IMR-90 (cell line): Measurements from ENCODE around the gene NT5M. TPM values are rescaled to one million over a fixed set of nuclear protein-coding genes. Genes with fewer than 3 reads are reported as not detected.

Experiments
- ATAC-seq: fragments of 200-7000 bp; cut with Tn5 transposase; 2 replicates; pipeline ENCODE4 v1.9.1; 2020; ENCODE audit warnings: low read depth, mild to moderate bottlenecking, moderate library complexity
- BruUV-seq: library from RNA; stranded (reverse); fragments of 400-500 nt; replicated peaks from 2 replicates; lab custom pipeline; 2021; lab: Mats Ljungman, UMichigan
- CTCF ChIA-PET: fragments of 300-600 bp; formaldehyde crosslinking; extraction: SDS; loops from one replicate; lab custom pipeline; 2021; ENCODE audit warnings: antibody characterized with exemption; lab: Yijun Ruan, JAX
- POLR2A ChIA-PET: fragments of 300-600 bp; sonication (Branson Sonifier 250); formaldehyde crosslinking; loops from one replicate; lab custom pipeline; 2022; ENCODE audit warnings: antibody characterized with exemption; ENCODE audit not compliant: unreplicated experiment; lab: Charles Lee
- DNase-seq: peaks from one replicate; pipeline ENCODE4 v3.0.0; 2013
- H2AFZ ChIP-seq: replicated peaks from 2 replicates; pipeline ENCODE3; 2013; ENCODE audit warnings: low read length, mild to moderate bottlenecking; ENCODE audit not compliant: poor library complexity
- H2AK5ac ChIP-seq: 2 replicates; pipeline ENCODE4 v1.6.1; 2013; ENCODE audit warnings: low read depth, low read length, inconsistent platforms
- H2AK9ac ChIP-seq: replicated peaks from 2 replicates; pipeline ENCODE3; 2013; ENCODE audit warnings: mild to moderate bottlenecking, low read depth, low read length, moderate library complexity; ENCODE audit not compliant: poor library complexity
- H2BK120ac ChIP-seq: 2 replicates; pipeline ENCODE4 v1.6.1; 2013; ENCODE audit warnings: low read depth, low read length, inconsistent platforms
- H2BK15ac ChIP-seq: 3 replicates; pipeline ENCODE4 v1.6.1; 2013; ENCODE audit warnings: low read depth, low read length, inconsistent platforms
- H2BK20ac ChIP-seq: 2 replicates; pipeline ENCODE4 v1.6.1; 2013; ENCODE audit warnings: low read depth, mild to moderate bottlenecking, inconsistent platforms, low read length, moderate library complexity
- H2BK5ac ChIP-seq: 2 replicates; pipeline ENCODE4 v1.6.1; 2013; ENCODE audit warnings: mild to moderate bottlenecking, low read depth, low read length, inconsistent platforms; ENCODE audit not compliant: poor library complexity, severe bottlenecking
- H3K14ac ChIP-seq: replicated peaks from 2 replicates; pipeline ENCODE4 v1.6.1; 2013; ENCODE audit warnings: low read depth, low read length, inconsistent platforms
- H3K18ac ChIP-seq: 2 replicates; pipeline ENCODE4 v1.6.1; 2013; ENCODE audit warnings: low read depth, low read length, control low read depth
- H3K23ac ChIP-seq: 2 replicates; pipeline ENCODE4 v1.6.1; 2013; ENCODE audit warnings: low read depth, low read length, inconsistent platforms
- H3K27ac ChIP-seq: 2 replicates; pipeline ENCODE4 v1.5.1; 2013; ENCODE audit warnings: mild to moderate bottlenecking, control low read depth, low read length; ENCODE audit not compliant: insufficient read depth
- H3K27me3 ChIP-seq: 2 replicates; pipeline ENCODE4 v1.6.1; 2013; ENCODE audit warnings: low read length; ENCODE audit not compliant: control insufficient read depth, insufficient read depth
- H3K36me3 ChIP-seq: 2 replicates; pipeline ENCODE4 v1.6.1; 2013; ENCODE audit warnings: low read length, mixed read lengths; ENCODE audit not compliant: control insufficient read depth, insufficient read depth
- H3K4ac ChIP-seq: 2 replicates; pipeline ENCODE4 v1.6.1; 2013; ENCODE audit warnings: low read depth, low read length, inconsistent platforms
- H3K4me1 ChIP-seq: 2 replicates; pipeline ENCODE4 v1.6.1; 2013; ENCODE audit warnings: low read length, mixed read lengths; ENCODE audit not compliant: control insufficient read depth, insufficient read depth
- H3K4me2 ChIP-seq: 2 replicates; pipeline ENCODE4 v1.6.1; 2013; ENCODE audit warnings: low read depth, mild to moderate bottlenecking, control low read depth, low read length, moderate library complexity
- H3K4me3 ChIP-seq: 2 replicates; pipeline ENCODE4 v1.5.1; 2013; ENCODE audit warnings: low read depth, mild to moderate bottlenecking, control low read depth, low read length, moderate library complexity; ENCODE audit not compliant: insufficient read depth
- H3K56ac ChIP-seq: 2 replicates; pipeline ENCODE4 v1.6.1; 2013; ENCODE audit warnings: low read length, inconsistent platforms; ENCODE audit not compliant: insufficient read depth; ENCODE audit errors: extremely low read depth
- H3K79me1 ChIP-seq, 2 experiments: 2 replicates each; pipeline ENCODE4 v1.6.1; 2013; ENCODE audit warnings: low read length in 2 of 2, inconsistent platforms in 1 of 2, low read depth in 1 of 2
- H3K9ac ChIP-seq: 2 replicates; pipeline ENCODE4 v1.6.1; 2013; ENCODE audit warnings: low read depth, low read length, control low read depth
- H3K9me1 ChIP-seq: 2 replicates; pipeline ENCODE4 v1.6.1; 2013; ENCODE audit warnings: low read length, inconsistent platforms; ENCODE audit not compliant: insufficient read depth
- H3K9me3 ChIP-seq: 2 replicates; pipeline ENCODE4 v1.6.1; 2013; ENCODE audit warnings: low read length; ENCODE audit not compliant: control insufficient read depth, insufficient read depth
- H4K20me1 ChIP-seq: 2 replicates; pipeline ENCODE4 v1.6.1; 2013; ENCODE audit warnings: low read length, inconsistent platforms; ENCODE audit not compliant: insufficient read depth
- H4K5ac ChIP-seq: 2 replicates; pipeline ENCODE4 v1.6.1; 2013; ENCODE audit warnings: mild to moderate bottlenecking, low read depth, low read length, control low read depth
- H4K8ac ChIP-seq, 2 experiments: 2 replicates each; pipeline ENCODE4 v1.6.1; 2013; ENCODE audit warnings: low read depth in 2 of 2, low read length in 2 of 2, control low read depth in 1 of 2, inconsistent platforms in 1 of 2
- H4K91ac ChIP-seq: 2 replicates; pipeline ENCODE4 v1.6.1; 2013; ENCODE audit warnings: low read depth, low read length, inconsistent platforms; ENCODE audit not compliant: insufficient read depth
- MAZ ChIP-seq: IDR thresholded peaks from 2 replicates; pipeline ENCODE4 v1.6.1; 2012; ENCODE audit warnings: low read depth, mild to moderate bottlenecking, low read length, improper control_type of control experiment, moderate library complexity, borderline replicate concordance
- SMC3 ChIP-seq: fragments of 150-350 bp; IDR thresholded peaks from 2 replicates; pipeline ENCODE4 v1.6.1; 2016; ENCODE audit warnings: low read depth, mild to moderate bottlenecking, antibody characterized with exemption, low read length, moderate library complexity
- whole genome bisulfite sequencing, 2 experiments: methylation state at CpG; one replicate each; pipeline versions ENCODE4 v1.1.5 to v1.1.7; 2013; ENCODE audit warnings: missing lambda C conversion rate in 2 of 2; ENCODE audit not compliant: insufficient read length in 1 of 2; ENCODE audit errors: extremely low coverage in 2 of 2; 5-methylcytosine and 5-hydroxymethylcytosine counted together
- dilution Hi-C: fragments of 300-500 bp; cut with HindIII; formaldehyde crosslinking; loops from one replicate; pipeline ENCODE4 v1.14.3; 2018; ENCODE audit warnings: low sequenced_read_pairs; ENCODE audit not compliant: unreplicated experiment
- in situ Hi-C: fragments of 300-500 bp; cut with MboI; formaldehyde crosslinking; loops from 3 replicates; pipeline ENCODE4 v1.14.3; 2019; ENCODE audit warnings: low sequenced_read_pairs, inconsistent platforms, mixed read lengths
- intact Hi-C: fragments of 100-400 bp; cut with micrococcal nuclease; formaldehyde crosslinking; loops from 2 replicates; pipeline ENCODE4 v1.10.0; 2022
- polyA plus RNA-seq, 3 experiments: library from polyadenylated mRNA; depleted of rRNA; stranded (reverse); fragments of >200 nt; gene quantifications; 2 replicates each; pipeline ENCODE4 v1.2.3, GENCODE V29; 2012; ENCODE audit warnings: low replicate concordance in 1 of 3
- total RNA-seq: library from RNA; depleted of rRNA; stranded (reverse); fragments of >200 nt; gene quantifications from 2 replicates; pipeline ENCODE4 v1.2.3, GENCODE V29; 2012

The NT5M gene
- total and polyA plus RNA-seq, 2 of the 4 experiments (the other 2 are of a cell fraction), result 0.18 to 0.32 TPM

GRCh38 chr17:17363638-17364337 lies 60.6 kb downstream of the NT5M start:
- dilution Hi-C loops, result no loop called here
- Histone ChIP-seq H3K9me3 (peaks cover 11% of the 10 kb centered on the region), H4K8ac (no peak overlapping the region), H4K91ac (no peak overlapping the region), H2AFZ (peak overlapping the region; percentile 81), H2BK120ac (no peak overlapping the region), H3K79me1 (no peaks in the 10 kb centered on the region), H2AK5ac (no peak overlapping the region; the same call in 1 of the 2 replicates), H2BK20ac (no peak overlapping the region), H3K4me3 (no peak overlapping the region), H4K20me1 (no peaks in the 10 kb centered on the region), H3K23ac (no peak overlapping the region), H3K9me1 (no peaks in the 10 kb centered on the region), H3K27me3 (peaks cover 10% of the 10 kb centered on the region; the same call in 1 of the 2 replicates), H3K9ac (no peak overlapping the region), H3K18ac (no peak overlapping the region), H3K4me2 (0 out of 2 replicates have a peak overlapping the region, but pooled peaks have one; percentile 3), H2BK5ac (no peak overlapping the region), H3K56ac (no peak overlapping the region), H2AK9ac (peak overlapping the region; percentile 25), H3K36me3 (no peaks in the 10 kb centered on the region), H2BK15ac (no peak overlapping the region), H4K5ac (no peak overlapping the region), H3K27ac (no peak overlapping the region), H3K14ac (no peak overlapping the region), H3K4me1 (no peaks in the 10 kb centered on the region), H3K4ac (no peak overlapping the region)
- intact Hi-C loops, result no loop called here
- no CpG with 5 or more reads among the region's 8 CpGs for WGBS, 2 experiments
- no peak for ATAC-seq
- in situ Hi-C loops, result loop anchor here (25.0 kb wide), 1 partner anchor 524 kb away; no protein-coding TSS in a partner anchor
- TF ChIP-seq SMC3 (no peak), MAZ (no peak)
- no peak for DNase-seq
- no TSS peak for BruUV-seq
- POLR2A ChIA-PET, result interaction anchor here (0.5 kb wide), 1 partner anchor 15 kb away, joined by 5 read pairs; no protein-coding TSS in a partner anchor
- CTCF ChIA-PET, result no interaction called here
